Panc1 (cell line): ENCODE data around the gene MAPK13. TPM values are rescaled to one million over a fixed set of nuclear protein-coding genes. Genes with fewer than 3 reads are reported as not detected.

ENCODE experiments used
- ATAC-seq: fragments of 200-7000 bp; cut with Tn5 transposase; 2 replicates; pipeline ENCODE4 v1.9.1; 2020; ENCODE audit warnings: mild to moderate bottlenecking, moderate library complexity
- BruUV-seq: library from RNA; stranded (reverse); fragments of 400-500 nt; replicated peaks from 2 replicates; lab custom pipeline; 2021; lab: Mats Ljungman, UMichigan
- CTCF ChIA-PET: fragments of 300-600 bp; sonication (Branson Sonifier 250); formaldehyde crosslinking; loops from one replicate; lab custom pipeline; 2022; ENCODE audit warnings: antibody characterized with exemption; lab: Charles Lee
- POLR2A ChIA-PET: fragments of 300-600 bp; sonication (Branson Sonifier 250); formaldehyde crosslinking; loops from one replicate; lab custom pipeline; 2022; ENCODE audit warnings: antibody characterized with exemption; lab: Charles Lee
- DNase-seq: peaks from one replicate; pipeline ENCODE4 v3.0.0-alpha.2; 2010; ENCODE audit warnings: low read depth, low spot score
- H3K27ac ChIP-seq: 2 replicates; pipeline ENCODE4 v1.5.1; 2011; ENCODE audit warnings: mild to moderate bottlenecking, low read length, inconsistent platforms
- H3K27me3 ChIP-seq: fragments of 200-500 bp; sonication (Bioruptor generic); 2 replicates; pipeline ENCODE4 v1.6.0; 2014; ENCODE audit warnings: low read length, inconsistent platforms; ENCODE audit not compliant: control insufficient read depth, insufficient read depth
- H3K36me3 ChIP-seq: fragments of 200-500 bp; sonication (Bioruptor generic); 2 replicates; pipeline ENCODE4 v1.5.1; 2014; ENCODE audit warnings: inconsistent platforms, mild to moderate bottlenecking, low read length, moderate library complexity; ENCODE audit not compliant: control insufficient read depth, insufficient read depth
- H3K4me1 ChIP-seq: 2 replicates; pipeline ENCODE4 v1.5.1; 2011; ENCODE audit warnings: inconsistent platforms, mild to moderate bottlenecking, low read length, moderate library complexity; ENCODE audit not compliant: control insufficient read depth, insufficient read depth
- H3K4me3 ChIP-seq, 2 experiments: 2 replicates each; pipeline ENCODE4 v1.5.1; 2011 to 2012; ENCODE audit warnings: low read depth in 2 of 2, low read length in 2 of 2, mild to moderate bottlenecking in 2 of 2, inconsistent platforms in 1 of 2, moderate library complexity in 1 of 2
- H3K9me3 ChIP-seq: fragments of 200-500 bp; sonication (Bioruptor generic); 2 replicates; pipeline ENCODE4 v1.5.1; 2014; ENCODE audit warnings: low read depth, mild to moderate bottlenecking, inconsistent platforms, low read length, moderate library complexity; ENCODE audit not compliant: control insufficient read depth, insufficient read depth
- CTCF ChIP-seq: fragments of 450-650 bp; IDR thresholded peaks from 2 replicates; pipeline ENCODE4 v1.5.1; 2017; ENCODE audit warnings: mild to moderate bottlenecking
- POLR2AphosphoS5 ChIP-seq: IDR thresholded peaks from 2 replicates; pipeline ENCODE4 v1.6.1; 2012; ENCODE audit warnings: mild to moderate bottlenecking, low read depth, low read length, moderate library complexity
- REST ChIP-seq, 2 experiments: IDR thresholded peaks; 2 replicates each; pipeline ENCODE4 v1.6.1; 2011 to 2012; ENCODE audit warnings: low read depth in 2 of 2, control low read depth in 1 of 2, low read length in 1 of 2, mild to moderate bottlenecking in 1 of 2, moderate library complexity in 1 of 2; ENCODE audit not compliant: insufficient read depth in 1 of 2
- SIN3A ChIP-seq: IDR thresholded peaks from 2 replicates; pipeline ENCODE4 v1.6.1; 2012; ENCODE audit warnings: low read depth, mild to moderate bottlenecking, low read length, moderate library complexity, borderline replicate concordance; ENCODE audit not compliant: insufficient read depth
- TCF7L2 ChIP-seq: IDR thresholded peaks from 2 replicates; pipeline ENCODE4 v1.6.1; 2011; ENCODE audit warnings: mild to moderate bottlenecking, low read depth, low read length, inconsistent platforms
- in situ Hi-C: cut with HindIII; loops from 2 replicates; pipeline ENCODE4 v1.10.0; 2016; ENCODE audit warnings: low sequenced_read_pairs, low pct_unique_long_range_greater_than_20kb
- intact Hi-C: fragments of 100-400 bp; cut with micrococcal nuclease; formaldehyde crosslinking; loops from one replicate; pipeline ENCODE4 v1.10.0; 2022; ENCODE audit not compliant: unreplicated experiment
- total RNA-seq: library from RNA; stranded (reverse); gene quantifications from one replicate; pipeline ENCODE4 v1.2.1, GENCODE V29; 2021; ENCODE audit not compliant: unreplicated experiment

The MAPK13 gene
- total RNA-seq, 1 experiment from 2014 or later, result 2.5 TPM

GRCh38 chr6:36178544-36178943 is 48.2 kb downstream of the MAPK13 start:
- Histone ChIP-seq H3K9me3 (peaks cover 4% of the 10 kb centered on the region; the same call in 1 of the 2 replicates), H3K4me1 (no peaks in the 10 kb centered on the region), H3K27ac (no peak overlapping the region), H3K4me3 (no peak overlapping the region), H3K27me3 (no peaks in the 10 kb centered on the region), H3K36me3 (no peaks in the 10 kb centered on the region)
- intact Hi-C loops, result no loop called here
- CTCF ChIA-PET, result no interaction called here
- BruUV-seq, result no TSS peak
- POLR2A ChIA-PET, result no interaction called here
- no peak for DNase-seq
- in situ Hi-C loops, result no loop called here
- TF ChIP-seq SIN3A, result no peak
- no peak for TF ChIP-seq TCF7L2
- TF ChIP-seq REST (IDR thresholded peaks at IDR 0.05; ENCODE audit: insufficient read depth in 1 of 2, low read depth in 2 of 2, low read length in 1 of 2), result no peak
- no peak for ATAC-seq

- intact Hi-C loops, result no loop called here
Observed at GRCh38 chr6:36180126-36180525, 49.8 kb downstream of the MAPK13 start.

More at GRCh38 chr6:36180126-36180525, 49.8 kb downstream of the MAPK13 start:
- POLR2A ChIA-PET, result no interaction called here
- H3K36me3 ChIP-seq, result no peaks in the 10 kb centered on the region
- H3K9me3 ChIP-seq, result peaks cover 4% of the 10 kb centered on the region; the same call in 1 of the 2 replicates
- no peak for DNase-seq
- in situ Hi-C loops, result no loop called here
- no peaks in the 10 kb centered on the region for H3K4me1 ChIP-seq
- TF ChIP-seq REST (IDR thresholded peaks at IDR 0.05; ENCODE audit: insufficient read depth in 1 of 2, low read depth in 2 of 2, low read length in 1 of 2) (no peak), POLR2AphosphoS5 (no peak), TCF7L2 (no peak), SIN3A (no peak), CTCF (no peak)
- no peak overlapping the region for H3K27ac ChIP-seq
- no peak for ATAC-seq
- BruUV-seq, result no TSS peak
- H3K4me3 ChIP-seq, result no peak overlapping the region
- no peaks in the 10 kb centered on the region for H3K27me3 ChIP-seq
- CTCF ChIA-PET, result no interaction called here
